HG02642 (cell line): ENCODE measurements around the gene CFAP46.

Source experiments
- ATAC-seq: cut with Tn5 transposase; IDR thresholded peaks from one replicate; pipeline ENCODE4 v1.9.1; 2021; ENCODE audit warnings: mild to moderate bottlenecking; ENCODE audit not compliant: unreplicated experiment, poor library complexity

CFAP46 gene

DNA sequence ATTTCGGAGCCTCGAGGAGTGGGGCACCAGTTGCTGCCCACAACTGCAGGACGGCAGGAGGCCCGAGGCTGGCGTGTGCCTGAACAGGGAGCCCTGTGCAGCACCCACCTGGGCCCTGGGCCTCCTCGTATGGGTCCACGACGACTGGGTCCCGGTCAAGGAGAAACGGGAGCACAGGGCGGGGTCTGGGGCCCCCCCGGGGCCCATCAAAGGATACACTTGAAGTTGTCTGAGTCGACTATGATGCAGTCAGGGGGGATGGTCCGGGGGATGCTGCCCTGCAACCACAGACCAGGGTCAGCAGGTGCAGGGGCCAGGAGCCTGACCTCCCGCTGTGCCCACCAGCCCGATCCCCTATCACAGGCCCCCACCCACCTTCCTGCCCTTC lies 127.9 kb downstream of the CFAP46 start:
- no peak for ATAC-seq

GRCh38 chr10:132813560-132814468 lies 128.6 kb downstream of the CFAP46 start:
- no peak for ATAC-seq

DNA sequence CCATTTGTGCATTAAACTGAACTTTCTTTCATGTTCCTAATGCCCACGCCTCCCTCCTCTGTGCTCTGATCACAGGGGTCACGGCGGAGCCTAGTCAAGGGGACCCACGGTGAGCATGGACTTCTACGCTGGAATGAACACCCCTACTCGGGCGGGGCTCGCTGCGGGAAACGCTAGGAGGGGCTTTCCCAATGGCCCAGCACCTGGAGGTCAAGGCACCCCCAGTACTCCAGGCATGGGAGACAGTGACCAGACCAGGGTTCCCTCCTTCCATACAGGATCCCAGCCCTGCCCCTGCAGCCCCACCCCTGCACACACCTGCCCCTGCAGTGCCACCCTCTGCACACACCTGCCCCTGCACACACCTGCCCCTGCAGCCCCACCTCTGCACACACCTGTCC lies 129.4 kb downstream of the CFAP46 start:
- no peak for ATAC-seq

DNA sequence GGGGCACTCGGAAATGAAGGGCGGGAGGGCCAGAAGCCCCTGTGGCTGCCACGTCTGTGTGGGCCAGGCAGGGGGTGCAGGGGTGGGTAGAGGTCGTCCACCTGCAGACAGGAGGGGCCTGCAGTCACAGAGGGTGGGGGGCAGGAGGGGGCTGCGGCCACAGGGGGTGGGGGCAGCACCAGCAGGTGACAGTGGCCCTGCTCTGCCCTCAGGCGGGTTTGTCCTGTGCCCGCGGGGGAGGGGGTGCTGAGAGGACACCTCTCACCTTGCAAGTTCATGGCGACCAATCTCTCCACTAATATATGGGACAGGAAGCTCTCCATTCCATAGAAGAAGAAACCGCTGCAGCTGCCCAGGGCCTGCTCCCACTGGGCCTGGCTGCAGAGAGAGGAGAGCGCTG lies 129.8 kb downstream of the CFAP46 start:
- ATAC-seq, result no peak

- ATAC-seq, result no peak
Measured at GRCh38 chr10:132811891-132812481, 130.4 kb downstream of the CFAP46 start.

DNA sequence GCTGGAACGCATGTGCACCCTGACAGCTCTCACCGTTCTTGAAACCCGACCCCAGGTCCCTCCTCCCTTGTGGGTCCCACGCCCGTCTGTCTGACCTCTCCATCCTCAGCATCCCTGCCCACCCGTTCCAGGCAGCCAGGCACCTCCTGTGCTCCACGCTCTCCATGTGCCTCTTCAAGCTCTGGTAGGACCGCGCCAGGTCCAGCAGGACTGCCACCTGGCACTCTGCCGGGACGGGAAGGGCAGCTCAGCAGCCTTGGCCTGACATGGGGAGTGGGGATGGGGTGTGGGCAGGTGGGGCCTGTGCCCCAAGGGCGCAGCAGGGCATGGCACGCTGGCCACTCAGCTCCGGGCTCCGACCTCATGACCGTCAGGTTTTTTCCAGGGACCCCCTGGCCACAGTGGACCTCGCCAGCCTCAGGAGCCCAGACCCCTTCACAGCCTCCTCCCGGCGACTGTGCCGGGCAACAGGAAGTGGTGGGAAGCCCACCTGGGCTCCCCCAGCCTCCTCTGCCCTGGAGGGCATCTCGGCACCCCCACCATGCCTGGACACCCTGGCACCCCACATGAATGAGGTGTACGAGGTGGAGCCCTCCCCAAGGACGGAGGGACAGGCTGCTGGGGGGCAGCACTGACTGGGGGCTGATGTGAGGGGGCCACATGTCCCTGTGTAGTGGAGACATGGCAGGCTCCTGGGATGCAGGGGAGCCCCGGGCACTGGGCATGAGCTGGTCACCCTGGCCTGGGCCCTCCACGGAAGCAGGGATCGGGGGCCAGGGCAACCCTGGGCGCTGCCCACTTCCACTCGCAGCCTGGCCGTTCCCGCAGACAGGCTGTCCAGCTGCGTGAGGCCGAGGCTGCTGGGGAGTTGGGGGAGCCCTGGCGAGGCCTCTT lies 131.3 kb downstream of the CFAP46 start:
- no peak for ATAC-seq

DNA sequence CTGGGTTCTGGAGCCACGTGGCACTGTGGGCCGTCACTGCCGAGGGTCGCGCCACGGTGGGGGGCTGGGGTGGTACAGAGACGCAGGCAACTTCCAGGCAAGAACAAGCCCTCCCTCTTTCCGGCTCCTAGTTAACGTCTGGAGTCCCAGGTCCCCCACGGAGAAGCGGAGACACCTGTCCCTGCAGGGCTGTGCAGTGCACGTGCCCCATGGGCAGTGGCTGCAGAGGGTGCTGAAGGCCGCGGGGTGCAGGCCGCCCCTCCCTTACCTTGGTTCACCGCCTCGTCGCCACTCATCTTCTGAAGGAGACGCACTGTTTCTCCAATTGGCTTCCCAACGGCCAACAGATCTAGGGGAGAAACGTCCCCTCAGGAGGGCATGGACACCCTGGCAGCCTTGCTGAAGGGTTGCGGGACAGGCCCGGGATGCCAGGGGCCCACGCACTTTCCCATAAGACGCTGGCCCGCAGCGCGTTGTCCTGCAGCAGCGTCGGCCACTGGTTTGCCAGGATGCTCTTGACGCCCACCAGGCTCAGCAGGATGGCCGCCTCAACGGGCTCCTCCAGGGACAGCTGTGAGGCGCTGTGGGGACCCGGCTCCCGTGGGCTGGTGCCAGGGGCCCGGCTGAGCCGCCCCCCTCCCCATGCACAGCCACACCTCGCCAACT lies 132.1 kb downstream of the CFAP46 start:
- ATAC-seq, result no peak

DNA sequence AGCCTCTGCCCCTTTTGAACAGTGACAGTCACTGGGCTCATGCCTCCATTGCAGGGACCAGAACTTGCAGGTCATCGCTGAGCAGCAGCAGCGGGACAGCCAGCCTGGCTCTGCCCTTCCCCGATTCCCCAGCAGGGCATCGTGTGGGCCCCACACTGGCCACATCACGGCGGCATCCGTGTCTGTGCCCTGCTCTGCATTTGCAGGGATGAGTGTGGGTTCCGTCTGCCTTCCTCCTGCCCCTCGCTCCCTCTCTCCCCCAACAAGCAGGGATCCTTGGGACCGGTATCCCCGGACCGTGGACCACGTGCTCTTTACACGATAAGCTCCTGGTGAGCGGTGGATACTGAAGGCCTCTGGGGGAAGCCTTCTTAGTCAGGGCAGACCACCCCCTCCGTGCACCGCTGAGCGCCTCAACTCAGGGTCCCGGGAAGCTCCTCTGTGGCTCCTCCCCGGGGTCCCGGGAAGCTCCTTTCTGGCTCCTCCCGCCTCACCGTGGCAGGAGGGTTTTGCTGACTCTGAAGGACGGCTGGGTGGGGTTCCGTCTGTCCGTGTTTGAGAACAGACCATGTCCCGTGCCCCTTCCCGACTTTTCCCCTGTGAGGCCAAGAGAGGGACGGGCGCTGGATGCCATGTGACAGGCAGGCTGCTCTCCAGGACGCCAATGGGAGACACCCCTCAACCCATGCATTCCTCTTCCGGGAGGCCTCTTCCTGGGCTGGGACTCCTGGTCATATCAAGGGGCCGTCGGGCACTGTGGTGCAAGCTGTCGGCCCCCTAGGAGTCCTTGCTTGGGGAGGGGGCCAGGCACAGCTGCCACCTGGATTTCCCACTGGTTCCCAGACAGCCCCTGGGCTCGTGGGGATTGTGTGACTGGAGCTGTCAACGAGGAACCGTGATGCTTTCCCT lies 132.9 kb downstream of the CFAP46 start:
- no peak for ATAC-seq

DNA sequence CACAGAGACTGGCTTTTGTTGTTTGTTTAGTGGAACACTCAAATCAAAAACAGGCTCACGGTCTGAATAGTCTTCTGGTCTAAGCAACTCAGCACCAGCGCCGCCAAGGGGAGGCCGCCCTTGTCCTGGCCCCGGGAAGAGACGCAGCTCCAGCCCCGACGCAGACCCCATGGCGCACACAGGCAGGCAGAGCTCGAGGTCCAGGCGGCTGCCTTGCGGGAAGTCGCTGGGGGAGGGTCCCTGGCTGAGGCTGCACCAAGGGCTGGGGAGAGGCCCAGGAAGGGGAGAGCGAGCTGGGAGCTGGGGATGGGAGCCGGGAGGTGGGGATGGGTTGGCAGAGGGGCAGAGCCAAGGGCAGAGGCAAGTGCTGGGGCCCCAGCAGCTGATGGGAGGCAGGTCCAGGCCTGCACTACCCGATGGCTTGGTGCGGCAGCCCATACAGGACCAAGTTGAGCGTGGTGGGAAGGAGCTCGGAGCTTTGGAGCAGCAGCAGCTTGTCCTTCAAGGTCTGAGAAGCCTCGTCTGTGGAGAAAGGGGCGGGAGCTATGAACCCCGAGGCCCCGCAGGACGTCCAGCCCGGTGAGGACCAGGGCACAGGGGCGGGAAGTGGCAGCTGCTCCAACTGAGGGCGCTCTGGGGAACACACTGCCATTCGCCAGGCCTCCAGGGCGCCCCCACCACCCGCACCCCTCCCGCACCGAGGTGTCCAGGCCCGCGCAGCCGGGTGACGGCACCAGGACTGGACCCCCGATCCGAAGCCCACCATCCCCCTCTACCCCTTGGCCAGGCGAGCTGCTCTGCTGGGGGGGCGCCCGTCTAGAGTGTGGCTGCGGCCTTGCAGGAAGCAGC lies 133.8 kb downstream of the CFAP46 start:
- ATAC-seq, result no peak

- no peak for ATAC-seq
Measured at GRCh38 chr10:132807621-132808049, 134.7 kb downstream of the CFAP46 start.

DNA sequence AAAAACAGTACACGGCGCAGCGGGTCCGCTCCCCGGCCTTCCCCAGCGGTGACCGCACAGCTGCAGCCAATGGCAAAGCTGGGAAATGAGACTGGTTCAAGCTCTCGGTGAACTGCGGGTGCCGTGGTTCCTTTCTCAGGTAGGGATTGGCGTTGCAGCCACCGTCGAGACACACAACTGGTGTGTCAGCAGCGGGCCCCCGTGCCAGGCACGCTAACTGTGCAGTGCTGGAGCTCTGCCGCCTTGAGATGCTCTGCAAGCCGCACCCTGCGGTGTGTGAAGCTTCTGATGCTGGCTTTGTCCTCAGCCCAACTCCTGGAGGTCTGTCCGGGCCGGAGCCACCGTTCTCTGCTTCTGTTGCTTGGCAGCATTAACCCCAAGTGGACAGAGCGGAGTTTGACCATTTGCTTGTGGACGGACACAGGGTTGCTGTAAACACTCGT lies 135.8 kb downstream of the CFAP46 start:
- ATAC-seq, result no peak

DNA sequence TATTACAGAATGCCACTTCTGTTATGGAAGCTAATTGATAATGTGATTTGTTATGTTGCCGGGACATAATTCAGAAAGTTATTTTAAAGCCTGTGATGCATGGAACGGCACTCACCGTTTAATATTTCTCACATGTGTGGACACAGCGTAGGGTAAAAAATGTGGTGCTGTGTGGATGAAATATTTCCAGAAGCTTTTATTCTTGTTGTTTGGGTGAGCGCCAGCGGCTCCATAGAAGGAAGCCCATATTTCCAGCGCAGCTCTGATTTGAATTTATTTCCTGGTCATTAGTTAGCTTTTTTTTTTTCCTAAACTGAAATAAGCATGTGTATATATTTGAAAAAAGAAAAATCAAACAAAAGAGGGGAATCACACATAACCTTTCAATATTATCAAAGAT lies 136.3 kb downstream of the CFAP46 start:
- no peak for ATAC-seq

- ATAC-seq, result no peak
Measured at GRCh38 chr10:132805599-132805998, 136.8 kb downstream of the CFAP46 start.

DNA sequence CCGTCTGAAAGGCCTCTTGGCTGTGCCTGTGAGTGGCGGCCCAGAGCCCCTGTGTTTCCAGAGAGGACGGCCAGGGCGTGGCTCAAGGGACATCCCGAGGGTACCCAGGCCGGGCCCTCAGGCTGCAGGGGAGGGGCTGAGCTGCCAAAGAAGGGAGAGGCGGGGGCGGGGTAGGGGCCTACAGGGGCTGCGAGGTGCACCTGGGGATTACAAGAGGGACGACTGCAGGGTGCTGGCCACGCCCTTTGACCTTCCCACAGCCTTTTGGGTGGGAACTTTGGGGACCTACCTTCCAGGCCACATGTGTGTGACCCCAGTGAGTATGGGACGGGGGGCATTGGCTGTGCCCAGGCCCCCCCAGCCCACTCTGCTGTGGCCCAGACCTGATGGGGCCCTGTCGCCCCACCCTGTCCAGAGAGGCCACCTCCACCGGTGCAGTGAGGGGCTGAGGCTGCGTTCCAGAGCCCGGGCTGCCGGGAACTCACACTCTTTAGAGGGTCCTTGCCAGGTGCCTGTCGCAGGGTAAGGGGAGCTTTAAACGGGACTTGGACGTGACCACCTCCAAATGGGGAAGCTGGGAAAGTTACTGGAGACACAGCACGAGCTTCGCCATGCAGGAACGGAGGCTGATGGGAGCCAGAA lies 137.5 kb downstream of the CFAP46 start:
- no peak for ATAC-seq

DNA sequence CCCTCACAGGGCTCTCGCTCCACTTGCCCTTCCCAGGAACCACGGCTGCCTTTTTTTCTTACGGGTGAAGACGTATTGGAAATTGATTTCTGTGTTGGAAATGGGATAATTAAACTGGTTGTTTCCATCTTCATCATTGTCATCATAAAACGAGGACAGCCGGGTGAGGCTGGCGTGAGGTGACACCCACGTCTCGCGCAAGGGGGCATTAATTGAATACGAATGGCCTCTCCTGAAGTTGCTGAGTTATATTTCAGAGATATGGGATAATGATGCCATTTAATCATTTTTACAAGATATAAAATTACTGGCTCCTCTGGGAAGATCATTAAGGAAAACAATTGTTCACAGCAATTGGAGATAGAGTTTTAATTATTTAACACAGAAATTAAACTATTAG lies 138.1 kb downstream of the CFAP46 start:
- no peak for ATAC-seq

DNA sequence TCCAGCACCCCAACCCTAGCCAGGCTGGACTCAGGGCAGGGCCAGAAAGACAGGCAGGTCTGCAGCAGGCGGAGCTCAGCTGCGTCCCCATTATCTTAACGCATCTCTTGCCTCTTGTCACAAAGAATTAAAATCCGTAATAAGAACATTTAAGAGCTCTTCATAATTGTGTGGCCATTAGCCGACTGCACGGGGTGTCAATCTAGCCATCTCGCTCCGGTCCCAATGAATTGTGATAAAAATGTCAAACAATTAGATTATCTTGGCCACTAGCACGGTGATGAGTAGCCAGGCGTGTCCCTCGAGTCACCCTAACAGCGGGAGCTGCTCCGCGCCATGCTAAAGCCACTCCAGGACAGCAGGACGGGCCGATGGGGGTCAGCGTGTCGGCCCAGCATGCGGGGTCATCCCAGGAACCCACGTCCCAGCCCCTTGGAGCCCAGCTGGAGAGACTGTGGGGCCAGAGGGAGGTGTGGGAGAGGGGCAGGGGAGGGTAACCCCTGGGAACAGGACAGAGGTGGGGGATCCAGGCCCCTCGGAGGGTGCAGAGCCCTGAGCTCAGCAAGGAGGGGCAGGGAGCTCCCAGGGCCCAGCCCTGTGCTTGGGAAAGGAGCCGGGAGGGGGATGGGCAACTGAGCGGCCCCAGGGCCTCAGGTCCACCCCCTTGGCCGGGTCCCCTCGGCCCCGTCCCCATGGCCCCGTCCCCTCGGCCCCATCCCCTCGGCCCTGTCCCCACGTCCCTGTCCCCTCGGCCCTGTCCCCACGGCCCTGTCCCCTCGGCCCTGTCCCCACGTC lies 138.8 kb downstream of the CFAP46 start:
- ATAC-seq, result no peak

DNA sequence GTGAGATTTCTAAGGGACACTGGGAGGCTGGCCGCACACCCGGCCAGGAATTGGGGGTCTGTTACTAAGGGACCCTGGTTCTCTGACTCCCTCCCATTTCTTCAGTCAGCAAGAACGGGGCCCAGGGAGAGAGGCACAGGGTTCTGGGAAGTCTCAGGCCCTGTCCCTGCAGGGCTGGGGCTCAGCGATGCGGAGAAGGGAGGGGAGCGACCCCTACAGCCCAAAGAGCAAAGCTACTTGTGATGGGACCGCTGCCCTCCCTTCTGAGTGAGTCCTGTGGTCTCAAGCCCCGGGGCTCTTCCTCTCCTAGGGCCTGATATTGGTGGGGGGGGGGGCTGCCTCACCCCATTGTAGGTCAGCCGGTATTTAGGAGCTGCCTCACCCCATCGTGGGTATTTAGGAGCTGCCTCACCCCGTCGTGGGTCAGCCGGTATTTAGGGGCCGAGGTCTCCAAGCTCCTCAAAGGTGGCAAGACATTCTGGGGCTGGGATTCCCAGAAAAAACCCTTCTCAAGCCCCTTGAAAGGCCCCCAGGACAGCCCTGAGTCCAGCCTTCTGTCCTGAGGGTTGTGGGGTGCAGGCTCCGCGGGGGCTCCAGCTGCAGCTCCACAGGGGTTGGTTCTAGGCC lies 139.6 kb downstream of the CFAP46 start:
- ATAC-seq, result no peak
